HG03432 (cell line): Measurements from ENCODE around the gene ZFAND6.

Experiments used
- ATAC-seq: cut with Tn5 transposase; IDR thresholded peaks from one replicate; pipeline ENCODE4 v1.9.1; 2021; ENCODE audit warnings: mild to moderate bottlenecking, moderate library complexity; ENCODE audit not compliant: unreplicated experiment

ZFAND6 gene

DNA sequence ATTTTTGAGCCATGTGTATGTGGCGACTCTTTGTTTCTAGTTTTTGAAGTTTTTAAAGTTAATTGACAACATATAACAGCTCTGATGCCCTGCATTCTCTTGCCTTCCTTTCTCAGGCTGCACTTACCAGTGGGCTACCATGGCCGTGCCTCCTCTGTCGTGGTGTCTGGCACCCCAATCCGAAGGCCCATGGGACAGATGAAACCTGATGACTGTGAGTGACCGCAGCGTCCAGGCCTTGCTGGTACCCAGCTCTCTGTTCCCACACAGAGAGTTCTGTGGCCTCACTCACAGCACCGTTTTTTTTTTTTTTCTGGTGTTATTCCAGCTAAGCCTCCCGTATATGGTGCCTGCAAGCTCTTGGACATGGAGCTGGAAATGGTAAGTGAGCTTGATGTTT, 108.5 kb downstream of the ZFAND6 start:
- ATAC-seq = no peak

DNA sequence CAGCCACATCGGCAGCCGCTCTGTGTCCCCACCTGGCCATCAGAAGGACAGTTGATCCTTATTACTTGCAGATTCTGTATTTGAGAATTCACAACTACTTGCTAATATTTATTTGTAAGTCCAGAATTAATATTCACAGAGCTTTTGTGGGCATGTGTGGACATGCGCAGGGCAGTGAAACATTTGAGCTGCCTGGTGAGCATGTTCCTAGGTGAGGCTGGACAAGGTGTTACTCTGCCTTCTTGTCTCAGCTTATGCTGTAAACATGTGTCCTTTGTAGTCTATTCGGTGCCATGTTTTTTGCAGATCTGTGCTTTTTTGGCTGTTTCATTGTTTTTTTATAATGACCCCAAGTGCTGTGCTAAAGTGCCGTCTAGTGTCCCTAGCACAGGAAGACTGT, 108.9 kb downstream of the ZFAND6 start:
- no peak for ATAC-seq

DNA sequence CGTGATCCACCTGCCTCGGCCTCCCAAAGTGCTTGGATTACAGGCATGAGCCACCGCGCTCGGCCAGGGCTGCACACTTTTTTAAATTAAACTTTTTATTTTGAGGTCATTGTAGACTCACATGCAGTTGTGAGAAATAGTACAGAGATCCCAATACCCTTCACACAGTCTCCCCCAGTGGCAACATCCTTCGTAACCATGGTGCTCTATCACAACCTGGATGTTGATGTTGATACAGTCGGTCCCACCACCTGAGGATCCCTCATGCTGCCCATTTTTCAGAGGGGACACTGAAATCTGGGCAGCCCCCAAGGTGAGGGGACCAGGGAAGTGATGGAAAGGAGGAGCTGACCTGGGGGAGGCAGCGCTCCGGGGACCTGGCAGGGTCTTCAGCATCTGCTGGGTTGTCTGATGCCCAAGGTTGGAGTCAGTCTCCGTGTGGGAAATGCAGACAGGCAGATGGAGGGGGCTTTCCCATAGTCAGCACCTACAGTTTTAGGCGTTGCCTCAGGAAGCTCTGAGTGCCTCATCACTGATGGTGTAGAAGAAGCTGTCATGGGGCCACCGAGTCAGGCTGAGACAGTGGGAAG, 110.4 kb downstream of the ZFAND6 start:
- no peak for ATAC-seq

DNA sequence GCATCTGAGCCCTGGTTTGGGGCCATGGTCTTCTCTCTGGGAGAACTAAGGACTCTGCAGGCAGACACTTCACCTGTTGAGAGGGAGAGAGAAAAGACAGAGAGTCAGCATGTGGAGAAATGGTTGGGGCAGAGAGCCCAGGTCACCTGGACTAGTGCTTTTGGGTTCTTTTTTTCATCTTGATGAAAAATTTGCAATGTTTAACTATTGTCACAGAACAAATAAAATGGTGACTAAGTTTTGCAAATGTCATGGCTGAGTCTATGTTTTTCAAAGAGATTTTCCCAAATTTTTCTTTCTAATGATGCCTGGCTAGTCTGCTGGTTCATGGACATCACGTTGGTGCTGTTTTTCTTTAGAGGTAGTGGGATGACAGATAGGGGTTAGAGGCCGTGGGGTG, 111.1 kb downstream of the ZFAND6 start:
- no peak for ATAC-seq

DNA sequence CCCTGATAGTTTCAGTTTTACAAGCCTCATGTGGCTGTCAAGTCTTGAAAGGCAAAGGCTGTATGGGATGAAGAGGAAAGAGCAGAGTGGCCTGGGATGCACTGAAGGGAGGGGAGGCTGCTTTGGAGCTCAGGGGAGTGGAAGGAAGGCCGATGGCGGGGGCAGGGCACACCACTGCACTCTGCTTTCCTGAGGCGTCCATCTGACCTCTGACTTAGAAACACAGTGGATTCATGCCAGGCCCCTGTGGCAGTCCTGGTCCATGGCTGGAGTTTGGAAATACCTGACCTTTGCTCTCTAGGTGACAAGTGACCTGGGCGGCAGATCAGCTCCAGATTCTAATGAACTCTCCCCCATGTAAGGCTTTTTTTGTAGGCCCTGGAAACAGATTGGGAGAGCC, 112.3 kb downstream of the ZFAND6 start:
- no peak for ATAC-seq

DNA sequence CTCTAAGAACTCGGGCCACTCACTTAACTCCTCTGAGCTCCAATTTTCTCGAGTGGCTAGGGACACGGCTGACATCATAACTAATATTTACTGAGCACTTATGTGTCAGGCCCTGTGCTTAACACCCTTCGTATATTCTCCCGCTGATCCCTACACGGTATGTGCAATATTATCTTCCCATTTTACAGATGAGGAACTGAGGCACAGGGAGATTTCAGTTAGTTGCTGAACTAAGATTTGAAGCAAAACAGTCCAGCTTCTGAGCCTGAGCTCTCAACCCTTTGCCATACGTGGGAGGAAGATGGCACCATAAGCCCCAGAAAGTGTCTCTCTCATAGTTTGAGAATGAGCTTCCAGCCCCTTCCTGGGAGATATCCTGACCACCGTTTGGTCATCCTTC, 112.9 kb downstream of the ZFAND6 start:
- no peak for ATAC-seq

DNA sequence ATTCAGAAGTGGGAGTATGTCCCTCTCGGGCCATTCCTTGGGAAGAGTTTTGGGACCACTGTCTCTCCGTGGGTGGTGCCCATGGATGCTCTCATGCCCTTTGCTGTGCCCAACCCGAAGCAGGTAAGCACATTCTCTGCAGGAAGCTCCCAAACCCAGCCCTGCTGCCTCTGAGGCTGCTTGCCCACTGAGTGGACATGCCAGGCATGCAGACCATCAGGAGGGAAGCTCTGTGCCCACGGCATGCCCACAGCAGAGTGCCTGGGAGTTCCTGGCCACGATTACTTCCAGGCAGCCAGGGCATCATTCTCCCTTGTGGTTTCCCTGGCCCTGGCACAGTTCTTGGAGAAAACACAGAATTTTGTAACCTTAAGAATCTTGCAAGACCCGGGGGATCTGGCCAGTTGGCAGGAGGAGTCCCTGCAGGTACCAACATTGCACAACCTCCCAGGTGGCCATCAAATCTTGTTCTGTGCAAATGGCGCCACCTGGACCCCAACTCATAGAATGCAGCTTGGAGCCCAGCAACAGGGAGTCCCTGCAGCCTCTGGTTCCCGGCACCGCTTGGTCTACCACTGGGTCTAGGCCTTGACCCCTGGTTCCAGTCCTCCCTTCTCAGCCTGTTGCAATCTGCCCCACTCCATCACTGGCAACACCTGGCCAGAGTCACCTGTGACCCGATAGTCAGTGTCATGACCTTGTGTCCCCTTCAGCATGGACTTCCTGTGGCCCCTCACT, 113.7 kb downstream of the ZFAND6 start:
- ATAC-seq = peak; percentile 76

DNA sequence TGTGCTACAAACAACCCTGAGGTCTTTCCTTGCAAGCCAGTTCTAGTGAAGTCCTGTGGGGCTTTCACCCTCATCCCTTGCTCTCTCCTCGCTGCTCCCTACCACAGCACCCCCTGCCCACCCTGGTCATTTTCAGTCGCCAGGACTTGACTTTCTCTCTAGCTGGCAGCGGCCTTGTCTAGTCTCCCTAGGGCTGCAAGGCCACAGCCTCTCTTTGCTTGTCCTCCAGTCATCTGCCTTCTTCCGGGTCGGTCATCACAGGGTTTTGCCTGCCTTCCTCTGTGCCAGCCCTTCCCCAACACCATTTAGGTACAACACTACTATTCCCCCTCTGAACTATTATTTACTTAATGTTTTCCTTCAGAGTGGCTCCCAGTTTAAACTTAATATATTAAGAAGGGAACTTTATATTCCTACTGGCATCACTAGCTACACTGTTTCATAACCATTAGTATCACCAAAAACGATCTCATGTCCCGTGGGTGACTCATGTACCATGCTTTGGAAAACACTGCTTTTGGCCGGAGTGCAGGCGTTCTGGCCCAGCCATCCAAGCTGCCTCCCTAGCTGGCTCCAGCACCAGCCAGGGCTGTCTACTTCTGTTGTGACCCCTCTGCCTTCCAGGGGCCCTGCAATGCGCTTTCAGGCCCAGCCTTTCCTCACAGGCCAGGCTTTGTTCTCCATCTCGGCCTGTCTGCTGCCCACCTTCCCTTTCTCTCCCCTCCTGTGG, 114.7 kb downstream of the ZFAND6 start:
- ATAC-seq = no peak

DNA sequence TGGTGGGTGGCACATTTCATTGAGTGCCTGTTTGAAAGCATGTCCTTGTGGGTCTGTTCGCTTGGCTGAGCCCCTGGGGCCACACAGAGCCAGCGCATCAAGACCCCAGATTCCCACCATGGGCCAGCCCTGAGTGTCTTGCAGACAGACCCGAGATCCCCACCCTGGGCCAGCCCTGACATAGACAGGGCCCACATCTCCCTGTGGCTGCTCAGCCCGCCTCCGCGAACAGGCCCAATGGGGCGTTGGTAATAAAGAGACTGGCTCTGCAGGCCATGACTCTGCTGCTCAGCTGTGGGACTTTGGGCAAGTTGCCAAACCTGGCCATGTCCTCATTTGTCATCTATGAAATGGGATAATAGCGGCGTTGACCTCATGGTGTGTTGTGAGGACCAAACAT, 116.0 kb downstream of the ZFAND6 start:
- no peak for ATAC-seq

DNA sequence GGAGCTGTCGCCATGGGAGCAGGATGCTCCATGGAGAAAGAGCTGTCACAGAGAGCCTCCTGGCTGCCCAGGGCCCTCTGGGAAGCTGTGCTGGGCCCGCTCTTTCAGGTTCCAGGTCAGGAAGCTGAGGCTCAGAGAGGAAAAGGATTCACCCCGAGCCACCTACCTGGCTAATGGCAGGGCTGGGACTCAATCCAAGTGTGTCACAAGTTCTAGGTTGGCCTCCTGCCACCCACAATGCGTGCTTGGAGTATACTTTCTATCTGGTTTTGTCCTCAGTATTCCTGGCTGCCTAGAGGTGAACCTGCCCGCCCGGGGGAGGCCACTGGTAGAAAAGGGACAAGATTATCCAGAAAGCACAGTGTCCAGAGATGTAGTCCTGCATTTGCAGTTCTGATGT, 117.0 kb downstream of the ZFAND6 start:
- no peak for ATAC-seq

DNA sequence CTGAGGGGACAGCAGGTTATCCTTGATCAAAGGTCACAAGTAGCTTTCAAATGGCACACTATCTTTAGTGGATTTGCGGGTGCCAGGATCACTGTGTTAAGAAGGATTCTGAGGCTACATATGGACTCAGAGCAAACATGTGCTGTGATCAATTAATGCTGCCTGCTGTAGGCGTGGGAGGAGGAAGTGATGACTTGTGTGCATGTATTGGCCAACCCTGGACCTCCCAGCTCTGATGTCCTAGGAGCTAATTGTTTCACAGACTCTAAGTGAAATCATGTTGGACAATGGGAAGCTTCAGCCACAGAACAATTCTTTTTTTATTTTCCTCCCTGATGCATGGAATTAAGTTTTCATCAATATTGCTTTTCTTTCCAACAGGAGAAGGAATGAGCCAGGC, 117.7 kb downstream of the ZFAND6 start:
- ATAC-seq = no peak

DNA sequence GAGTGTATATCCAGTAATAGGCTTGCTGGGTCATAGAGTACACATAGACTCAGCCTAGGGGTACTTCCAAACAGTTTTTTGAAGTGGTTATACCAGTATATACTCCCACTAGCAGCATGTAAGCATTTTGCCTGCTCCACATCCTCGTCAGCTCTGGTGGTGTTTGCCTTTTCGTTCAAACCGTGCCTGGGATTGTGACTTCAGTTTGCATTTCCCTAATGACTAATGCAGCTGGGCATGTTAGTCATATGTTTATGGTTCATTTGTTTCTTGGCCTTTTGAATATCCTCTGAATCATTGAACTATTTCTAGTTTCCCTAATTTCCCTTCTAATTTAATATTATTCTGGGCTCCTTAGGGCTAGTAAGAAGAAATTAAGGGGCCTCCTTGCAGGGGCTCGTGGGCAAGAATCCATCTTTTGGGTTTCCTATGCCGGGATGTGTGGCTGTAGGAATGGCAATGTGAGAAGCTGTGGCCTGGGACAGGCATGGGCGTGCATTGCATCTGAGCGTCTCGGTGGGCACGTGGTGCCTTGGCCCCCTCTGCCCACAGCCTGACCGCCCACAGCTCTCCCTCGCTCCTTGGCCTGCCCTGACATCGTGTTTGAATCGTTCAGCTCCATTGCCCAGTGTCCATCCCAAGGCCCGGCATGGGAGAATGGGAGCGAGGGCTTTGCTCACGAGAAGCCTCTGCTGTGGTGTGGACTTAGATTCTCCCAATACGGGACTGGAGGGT, 119.7 kb downstream of the ZFAND6 start:
- ATAC-seq = no peak

DNA sequence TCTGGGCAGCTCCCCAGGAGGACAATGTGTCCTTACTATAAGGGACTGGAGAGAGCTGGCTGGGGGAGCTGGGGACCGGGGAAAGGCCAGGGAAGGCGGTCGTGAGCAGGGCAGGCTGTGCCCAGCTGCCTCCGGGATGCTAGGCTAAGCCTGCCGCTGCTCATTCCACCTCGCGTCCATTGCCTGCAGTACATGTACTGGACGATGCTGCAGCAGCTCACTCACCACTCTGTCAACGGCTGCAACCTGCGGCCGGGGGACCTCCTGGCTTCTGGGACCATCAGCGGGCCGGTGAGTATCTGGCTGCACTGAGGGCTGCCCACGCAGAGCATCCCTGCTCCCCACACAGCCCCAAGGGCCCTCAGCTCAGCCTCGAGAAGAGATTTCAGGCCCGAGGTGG, 120.5 kb downstream of the ZFAND6 start:
- ATAC-seq = no peak

DNA sequence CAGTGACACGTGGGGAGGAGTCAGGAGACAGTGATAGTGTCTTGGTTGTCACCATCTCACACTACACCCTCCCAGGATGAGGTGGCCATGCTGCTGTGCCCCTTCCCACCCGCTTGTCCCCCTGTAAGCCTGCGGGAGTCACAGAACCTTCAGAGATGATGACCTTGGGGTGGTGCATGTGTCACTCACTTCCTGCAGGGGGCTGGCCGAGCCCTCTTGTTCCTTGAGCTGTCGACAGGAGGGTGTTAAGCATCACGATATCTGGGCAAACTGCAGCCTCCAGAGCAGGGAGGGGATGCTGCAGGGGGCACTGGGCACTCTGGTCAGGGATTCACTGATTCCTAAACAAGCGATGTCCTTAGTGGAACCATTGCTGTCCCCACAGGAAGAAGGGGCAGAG, 121.0 kb downstream of the ZFAND6 start:
- ATAC-seq = no peak

DNA sequence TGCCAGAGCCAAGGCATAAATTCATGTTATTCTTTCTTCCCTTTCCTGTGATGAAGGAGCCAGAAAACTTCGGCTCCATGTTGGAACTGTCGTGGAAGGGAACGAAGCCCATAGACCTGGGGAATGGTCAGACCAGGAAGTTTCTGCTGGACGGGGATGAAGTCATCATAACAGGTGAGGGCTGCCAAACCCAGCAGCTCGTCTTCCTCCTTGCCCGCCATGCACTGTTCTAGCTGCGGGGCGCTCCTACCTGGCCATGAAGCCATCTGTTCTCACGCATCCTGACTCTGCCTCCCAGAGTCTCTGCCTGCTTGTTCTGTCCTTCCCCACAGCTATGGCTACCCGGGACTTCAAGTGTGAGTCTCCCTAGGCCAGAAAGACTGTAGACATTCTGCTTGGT, 121.5 kb downstream of the ZFAND6 start:
- ATAC-seq = no peak

DNA sequence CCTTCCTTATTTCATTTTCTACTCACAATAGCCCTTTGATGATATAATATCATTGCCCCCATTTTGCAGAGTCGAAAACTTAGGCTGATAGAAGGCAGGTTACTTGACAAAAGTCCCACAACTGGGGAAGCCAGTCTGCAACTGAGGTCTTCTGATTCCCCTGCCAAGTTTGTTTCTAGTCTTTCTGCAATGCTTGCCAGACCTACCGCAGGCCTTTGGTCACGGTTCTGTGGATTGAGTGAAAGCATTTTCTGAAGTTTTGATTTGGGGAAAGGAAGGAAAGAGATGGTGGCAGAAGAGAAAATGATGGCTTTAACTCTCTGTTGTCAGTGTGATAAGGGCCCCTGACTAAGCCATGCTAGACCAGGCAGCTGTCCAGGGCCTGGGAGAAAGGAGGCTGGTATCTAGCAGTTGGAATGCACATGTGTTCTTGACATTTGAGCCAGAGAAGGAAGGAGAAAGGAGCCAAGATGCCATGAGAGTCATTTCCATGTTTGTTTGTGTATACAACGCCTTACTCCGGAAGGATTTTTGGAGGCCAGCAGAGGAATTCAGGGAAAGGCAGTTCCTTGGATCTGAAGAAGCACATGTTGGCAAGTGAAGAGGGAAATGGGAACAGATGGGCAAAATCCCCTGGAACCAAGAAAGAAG, 123.3 kb downstream of the ZFAND6 start:
- ATAC-seq = no peak

DNA sequence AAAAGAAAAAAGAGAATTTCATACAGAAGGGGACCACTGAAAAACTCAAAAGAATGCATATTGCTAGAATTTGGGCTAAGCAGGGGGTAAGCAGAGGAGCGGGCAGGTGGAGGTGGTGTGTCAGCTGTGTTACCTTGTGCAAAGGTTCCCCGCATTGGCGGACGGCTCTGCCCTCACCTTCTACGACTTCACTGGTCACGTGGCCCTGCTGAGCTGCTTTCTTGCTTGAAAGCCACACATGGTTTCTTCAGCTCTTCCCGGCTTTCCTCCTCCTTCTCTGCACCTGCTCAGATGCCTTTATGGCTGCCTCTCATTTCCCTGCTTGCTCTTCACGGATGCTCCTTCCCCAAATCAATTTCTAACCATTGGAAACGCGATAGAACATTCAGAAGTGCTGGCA, 123.8 kb downstream of the ZFAND6 start:
- no peak for ATAC-seq

DNA sequence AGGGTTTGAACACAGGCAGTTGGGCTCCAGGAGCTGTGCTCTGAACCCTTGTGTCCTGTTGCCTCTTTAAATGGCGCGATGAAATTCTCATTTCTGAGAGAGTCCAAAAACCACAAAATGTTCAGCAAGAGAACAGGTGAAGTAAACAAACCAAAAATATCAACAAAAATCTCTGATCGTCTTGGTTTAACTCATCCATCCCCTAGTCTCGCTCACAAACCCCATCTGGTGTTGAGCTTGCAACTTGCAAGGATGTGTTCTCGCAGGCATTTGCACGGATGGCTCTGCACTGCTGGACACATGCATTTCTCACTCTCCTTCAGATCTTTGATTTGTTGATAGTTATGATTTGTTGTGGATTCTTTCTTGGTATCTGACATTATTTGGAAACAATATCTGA, 124.4 kb downstream of the ZFAND6 start:
- no peak for ATAC-seq

DNA sequence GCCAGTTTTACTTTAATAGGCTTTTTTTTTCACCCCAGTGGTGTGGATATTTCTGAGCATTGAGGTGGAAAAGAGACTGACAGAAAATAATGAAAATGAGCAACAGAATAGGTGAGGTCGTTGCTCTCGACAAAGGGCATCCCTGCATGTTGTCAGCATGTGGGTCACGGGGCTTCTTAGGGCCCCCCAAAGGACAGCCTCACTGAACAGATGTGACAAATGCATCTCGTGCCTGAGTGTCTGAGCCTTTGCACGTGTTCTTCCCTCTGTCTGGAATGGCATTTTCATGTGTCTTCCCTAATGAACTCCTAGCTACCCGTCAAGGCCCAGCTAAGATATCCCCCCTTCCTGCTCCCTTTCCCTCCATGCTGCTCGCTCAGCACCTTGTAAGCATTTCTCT, 125.1 kb downstream of the ZFAND6 start:
- ATAC-seq = no peak

DNA sequence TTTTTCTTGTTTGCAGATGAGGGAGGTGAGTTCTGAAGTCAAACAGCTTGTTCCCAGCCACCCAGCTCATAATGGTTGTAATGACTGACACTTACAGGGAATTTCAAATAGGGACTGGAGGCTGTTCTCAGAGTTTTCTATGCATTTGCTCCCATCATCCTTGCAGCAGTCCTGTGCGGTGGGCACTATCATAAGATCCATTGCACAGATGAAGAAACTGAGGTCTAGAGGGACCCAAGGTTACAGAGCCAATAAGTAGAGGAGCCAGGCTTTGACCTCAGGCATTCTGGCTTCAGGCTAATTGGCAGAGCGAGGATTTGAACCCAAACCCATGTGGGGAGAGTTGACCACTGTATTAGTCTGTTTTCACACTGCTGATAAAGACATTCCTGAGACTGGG, 125.7 kb downstream of the ZFAND6 start:
- no peak for ATAC-seq

DNA sequence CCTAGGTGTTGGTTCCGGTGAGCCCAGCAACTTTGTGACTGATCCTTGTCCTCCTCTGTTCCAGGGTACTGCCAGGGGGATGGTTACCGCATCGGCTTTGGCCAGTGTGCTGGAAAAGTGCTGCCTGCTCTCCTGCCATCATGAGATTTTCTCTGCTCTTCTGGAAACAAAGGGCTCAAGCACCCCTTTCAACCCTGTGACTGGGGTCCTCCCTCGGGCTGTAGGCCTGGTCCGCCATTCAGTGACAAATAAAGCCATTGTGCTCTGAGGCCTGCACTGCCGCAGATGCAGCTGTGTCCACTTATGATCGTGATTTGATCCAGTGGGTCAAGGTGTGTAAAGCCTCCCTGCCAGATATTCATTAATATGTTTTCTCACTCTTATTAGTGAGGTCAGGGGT, 126.6 kb downstream of the ZFAND6 start:
- ATAC-seq = no peak
